ENCODE results near the gene SH2D6.
A peak's percentile ranks its signal among the peaks of the same experiment; 100 is the strongest.
"Not testable (repeated sequence)": the region's sequence is repeated elsewhere in the genome, so short reads cannot be mapped to it uniquely, and the experiment has no call there.

Gene SH2D6

GRCh38 chr2:85398426-85399182, 19.9 kb upstream of the SH2D6 start:
- no peak for DNase-seq

DNA sequence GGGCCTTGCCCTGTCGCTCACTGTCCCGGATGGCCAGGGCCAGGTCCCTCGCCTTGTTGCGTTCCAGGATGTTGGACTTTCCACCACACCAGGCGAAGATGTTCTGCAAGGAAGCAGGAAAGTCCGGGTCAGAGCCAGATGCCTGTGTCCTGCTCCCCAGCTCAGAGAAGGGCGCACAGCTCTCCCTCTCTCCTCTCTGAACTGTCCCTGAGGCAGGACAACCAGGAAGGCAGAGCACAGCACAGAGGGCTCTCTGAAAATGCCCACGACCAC, 19.4 kb upstream of the SH2D6 start:
- DNase-seq, result no peak

DNA sequence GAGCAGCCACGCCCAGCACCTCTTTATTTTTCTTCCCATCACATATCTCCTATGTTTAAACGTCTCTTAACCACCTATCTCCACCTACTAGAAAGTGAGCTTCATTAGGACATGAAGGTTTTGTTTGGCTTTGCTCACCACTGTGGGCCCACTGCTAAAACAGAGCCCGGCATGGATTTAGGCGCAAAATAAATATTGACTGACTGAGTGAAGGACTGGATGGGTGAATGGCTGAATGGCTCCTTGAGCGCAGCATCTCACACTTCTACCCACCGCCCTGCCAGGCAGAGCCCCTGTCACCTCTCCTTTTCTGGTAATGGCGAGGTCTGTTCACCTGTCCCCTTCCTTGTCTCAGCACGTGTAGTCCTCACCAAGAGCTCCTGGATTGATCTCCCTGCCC, 18.5 kb upstream of the SH2D6 start:
- no peak for DNase-seq

GRCh38 chr2:85400541-85401463, 17.7 kb upstream of the SH2D6 start:
- DNase-seq, result no peak

DNA sequence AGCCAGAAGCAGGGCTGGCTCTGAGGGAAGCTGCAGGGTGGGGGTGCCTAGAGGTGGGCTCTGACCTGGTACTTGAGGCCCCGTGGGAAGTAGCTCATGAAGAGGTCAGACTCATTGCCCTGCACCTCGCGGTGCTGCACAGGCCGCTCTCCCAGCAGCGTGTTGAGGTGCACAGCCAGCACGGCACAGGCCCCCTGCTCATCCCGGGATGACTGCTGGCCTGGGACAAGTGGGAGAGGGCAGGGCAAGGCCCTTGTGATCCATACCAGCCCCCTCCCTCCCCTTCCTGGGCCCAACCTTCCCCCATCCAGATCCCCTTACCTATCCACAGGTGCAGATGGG, 17.1 kb upstream of the SH2D6 start:
- no peak for DNase-seq

DNA sequence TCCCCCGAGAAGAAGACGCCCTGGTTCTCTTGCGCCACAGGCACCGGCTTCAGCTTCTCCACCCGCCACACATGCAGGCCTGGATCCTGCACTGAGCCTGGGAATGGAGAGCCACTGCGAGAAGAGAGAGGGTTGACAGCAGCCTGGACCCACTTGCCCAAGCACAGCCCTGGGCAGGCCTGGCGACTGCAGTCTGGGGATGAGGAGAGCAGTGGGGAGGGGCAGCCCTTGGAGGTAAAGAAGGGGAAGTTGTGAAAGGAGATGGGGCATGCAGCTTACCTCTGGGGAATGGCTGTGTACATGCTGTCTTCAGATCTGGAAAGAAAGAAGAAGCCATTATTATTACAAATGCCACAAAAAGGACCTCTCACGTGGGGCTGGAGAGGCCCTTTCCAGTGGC, 16.7 kb upstream of the SH2D6 start:
- peak; percentile 47 for DNase-seq

GRCh38 chr2:85405201-85406059, 13.1 kb upstream of the SH2D6 start:
- DNase-seq, result peak; percentile 88

- peak; percentile 85 for DNase-seq
Observed at GRCh38 chr2:85409845-85410583, 8.5 kb upstream of the SH2D6 start, which contains the start of gene CAPG. Gene CAPG (minus strand): TSS chr2:85410366. CDS start chr2:85402145, 8,221 bp downstream.

GRCh38 chr2:85410584-85411404, 7.7 kb upstream of the SH2D6 start:
- peak; percentile 29 for DNase-seq

DNA sequence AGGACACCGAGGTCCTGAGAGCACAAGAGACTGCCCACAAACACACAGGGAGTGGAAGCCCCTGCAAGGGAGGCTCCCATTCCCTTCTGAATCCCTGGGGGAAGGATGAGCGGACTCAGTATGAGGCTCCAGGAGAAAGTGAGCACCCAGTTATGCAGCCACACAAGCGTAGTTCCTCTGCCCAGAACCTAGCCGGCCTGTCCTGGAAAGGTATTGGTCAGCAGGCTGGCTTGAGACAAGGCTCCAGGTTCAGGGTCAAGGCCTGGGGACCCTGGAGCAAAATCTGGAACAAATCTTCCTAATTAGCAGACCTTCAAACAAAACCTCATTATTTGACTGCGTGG, 7.1 kb upstream of the SH2D6 start:
- DNase-seq, result no peak

DNA sequence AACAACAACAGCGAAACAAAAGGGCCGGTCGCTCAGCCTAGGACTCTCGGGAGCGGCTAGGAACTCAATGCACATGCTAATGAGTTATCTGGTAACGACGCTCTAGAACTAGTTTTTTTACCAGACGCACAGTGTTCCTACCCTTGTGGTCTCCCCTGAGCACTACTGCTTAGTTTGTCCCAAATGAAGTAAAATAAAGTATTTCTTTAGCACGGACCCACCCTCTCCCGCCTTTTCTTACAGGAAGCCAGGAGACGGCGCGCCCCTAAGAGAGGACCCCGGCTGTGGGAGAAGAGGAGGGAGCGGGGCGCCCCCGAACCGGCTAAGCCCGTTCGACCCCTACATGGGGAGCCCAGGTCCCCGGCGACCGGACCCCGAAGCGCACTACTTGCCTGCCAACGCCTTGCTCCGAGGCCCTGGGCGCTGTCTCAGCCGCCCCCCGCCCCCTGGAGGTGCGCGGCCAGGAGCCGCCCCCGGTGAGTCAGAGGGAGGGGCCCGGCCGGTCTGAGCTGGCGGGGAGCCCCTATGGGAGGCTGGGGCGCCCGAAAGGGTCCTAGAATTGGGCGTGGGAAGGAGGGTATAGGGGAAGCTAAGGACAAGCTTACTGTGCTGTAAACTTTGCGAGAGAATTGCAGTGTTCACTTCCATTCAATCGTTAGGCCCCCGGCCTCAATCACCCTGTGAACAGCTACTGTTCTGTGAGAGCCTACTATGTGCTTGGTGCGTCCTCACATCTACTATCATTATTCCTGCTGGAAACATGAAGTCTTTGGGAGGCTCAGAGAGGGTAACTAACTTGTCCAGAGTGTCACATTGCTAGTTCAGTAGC, 4.7 kb upstream of the SH2D6 start:
- DNase-seq, result peak; percentile 59

GRCh38 chr2:85414421-85414759, 4.1 kb upstream of the SH2D6 start:
- DNase-seq, result not testable (repeated sequence)

- DNase-seq, result peak; percentile 72
Observed at GRCh38 chr2:85414761-85415553, 3.6 kb upstream of the SH2D6 start.

DNA sequence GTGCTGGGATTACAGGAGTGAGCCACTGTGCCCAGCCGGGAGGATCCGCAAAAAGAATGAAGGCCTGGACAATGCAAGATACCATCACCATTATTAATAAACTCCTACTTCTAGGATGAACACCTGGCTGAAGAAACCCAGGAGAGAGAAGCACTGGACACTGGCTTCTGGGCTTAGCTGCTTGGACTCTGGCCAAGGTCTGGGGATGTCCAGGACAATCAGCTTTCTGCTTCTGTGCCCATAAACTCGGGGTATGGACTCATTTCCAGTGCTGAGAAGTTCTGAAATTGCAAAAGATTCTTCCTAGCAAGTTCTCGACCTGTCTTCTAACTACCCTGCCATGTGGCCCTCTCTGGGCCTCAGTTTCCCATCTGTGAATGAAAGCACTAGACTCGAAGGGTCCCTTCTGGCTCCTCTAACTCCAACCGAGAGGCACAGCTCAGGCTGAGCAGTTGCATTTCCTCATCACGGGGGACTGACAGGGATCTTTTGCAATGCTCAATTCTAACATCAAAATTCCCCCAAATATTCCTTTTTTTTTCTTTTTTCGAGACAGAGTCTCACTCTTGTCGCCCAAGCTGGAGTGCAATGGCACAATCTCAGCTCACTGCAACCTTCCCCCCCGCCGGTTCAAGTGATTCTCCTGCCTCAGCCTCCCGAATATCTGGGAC, 2.4 kb upstream of the SH2D6 start:
- no peak for DNase-seq

DNA sequence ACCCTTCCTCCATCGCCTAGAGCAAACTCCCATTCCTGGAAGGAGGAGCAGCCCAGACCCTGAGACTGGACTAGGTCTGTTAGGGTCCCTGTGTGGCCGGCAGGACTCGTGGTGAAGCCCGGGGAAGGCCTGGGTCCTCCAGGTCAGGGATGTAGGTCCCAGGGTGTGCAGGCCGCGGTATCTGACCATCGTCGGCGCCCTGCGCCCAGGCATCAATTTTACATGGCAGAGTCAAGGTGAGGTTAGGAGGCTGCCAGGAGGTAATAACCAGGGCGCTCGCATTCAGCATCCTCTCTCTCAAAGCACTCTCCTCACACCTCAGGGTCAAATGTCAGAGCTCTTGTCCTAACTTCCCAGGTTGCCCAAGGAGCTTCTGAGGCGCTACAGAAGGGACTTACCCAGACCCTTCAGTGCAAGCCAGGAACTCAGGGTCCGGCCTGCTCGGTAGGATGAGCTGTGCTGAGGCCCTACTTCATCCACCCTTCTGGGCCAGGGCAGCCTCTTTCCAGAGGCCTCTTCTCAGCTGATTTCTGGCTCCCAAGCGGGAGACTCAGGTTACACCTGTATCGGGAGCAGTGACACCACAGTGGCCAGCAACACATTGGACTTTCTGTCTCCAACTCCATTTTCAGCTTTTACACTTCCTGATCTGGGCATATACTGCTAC, 628 bp downstream of the SH2D6 start:
- no peak for DNase-seq

- DNase-seq, result peak; percentile 93
Observed at GRCh38 chr2:85420536-85421259, 2.2 kb downstream of the SH2D6 start.

- no peak for DNase-seq
Observed at GRCh38 chr2:85421260-85422071, 3.0 kb downstream of the SH2D6 start.

Data from hematopoietic multipotent progenitor cell treated with erythropoietin and hydrocortisone succinate and interleukin-3 and kit ligand, for 6 days (in vitro differentiated cells).